ENCODE results near the gene CYTH1.

DNA sequence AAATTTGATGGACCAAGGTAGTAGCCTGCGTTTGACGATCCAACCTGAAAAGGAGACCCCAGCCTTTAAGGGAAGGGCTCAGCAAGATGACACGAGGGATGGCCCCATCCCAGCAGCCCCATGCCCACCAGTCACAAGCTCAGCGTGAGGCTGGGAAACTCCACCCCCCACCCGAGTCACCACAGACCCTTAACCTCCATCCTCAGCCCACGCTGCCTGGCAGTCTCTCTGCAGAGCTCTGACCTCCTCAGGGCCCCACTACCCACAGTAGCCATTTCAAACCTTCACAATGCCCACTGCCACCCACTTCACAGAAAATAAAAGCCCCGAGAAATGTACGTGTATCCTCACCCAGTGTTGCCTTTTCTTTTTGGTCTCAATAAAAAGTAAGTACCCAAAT, 39.9 kb upstream of the CYTH1 start:
- TF ChIP-seq, protein P1, sequence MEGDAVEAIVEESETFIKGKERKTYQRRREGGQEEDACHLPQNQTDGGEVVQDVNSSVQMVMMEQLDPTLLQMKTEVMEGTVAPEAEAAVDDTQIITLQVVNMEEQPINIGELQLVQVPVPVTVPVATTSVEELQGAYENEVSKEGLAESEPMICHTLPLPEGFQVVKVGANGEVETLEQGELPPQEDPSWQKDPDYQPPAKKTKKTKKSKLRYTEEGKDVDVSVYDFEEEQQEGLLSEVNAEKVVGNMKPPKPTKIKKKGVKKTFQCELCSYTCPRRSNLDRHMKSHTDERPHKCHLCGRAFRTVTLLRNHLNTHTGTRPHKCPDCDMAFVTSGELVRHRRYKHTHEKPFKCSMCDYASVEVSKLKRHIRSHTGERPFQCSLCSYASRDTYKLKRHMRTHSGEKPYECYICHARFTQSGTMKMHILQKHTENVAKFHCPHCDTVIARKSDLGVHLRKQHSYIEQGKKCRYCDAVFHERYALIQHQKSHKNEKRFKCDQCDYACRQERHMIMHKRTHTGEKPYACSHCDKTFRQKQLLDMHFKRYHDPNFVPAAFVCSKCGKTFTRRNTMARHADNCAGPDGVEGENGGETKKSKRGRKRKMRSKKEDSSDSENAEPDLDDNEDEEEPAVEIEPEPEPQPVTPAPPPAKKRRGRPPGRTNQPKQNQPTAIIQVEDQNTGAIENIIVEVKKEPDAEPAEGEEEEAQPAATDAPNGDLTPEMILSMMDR (IDR thresholded peaks at IDR 0.05; ENCODE audit: low read depth, low read length, missing input control), result no peak
- TF ChIP-seq TAF1 (conservative IDR thresholded peaks at IDR 0.05), result no peak
- TF ChIP-seq YY1 (IDR thresholded peaks at IDR 0.05), result no peak
- TF ChIP-seq RAD21 (IDR thresholded peaks at IDR 0.05), result no peak
- TF ChIP-seq, protein P2, sequence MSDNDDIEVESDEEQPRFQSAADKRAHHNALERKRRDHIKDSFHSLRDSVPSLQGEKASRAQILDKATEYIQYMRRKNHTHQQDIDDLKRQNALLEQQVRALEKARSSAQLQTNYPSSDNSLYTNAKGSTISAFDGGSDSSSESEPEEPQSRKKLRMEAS (IDR thresholded peaks at IDR 0.05), result no peak
- no peak for TF ChIP-seq EGR1 (IDR thresholded peaks at IDR 0.05; ENCODE audit: low read depth in 2 of 2)
